HepG2 (cell line): ENCODE results near the gene CSNK1G1. TPM values are rescaled to one million over a fixed set of nuclear protein-coding genes. Genes with fewer than 3 reads are reported as not detected.

Experiments used
- CEBPB ChIP-seq: IDR thresholded peaks from 2 replicates; pipeline ENCODE4 v1.6.1; 2011; ENCODE audit warnings: low read depth, low read length, improper control_type of control experiment, borderline replicate concordance
- ELF3 ChIP-seq: IDR thresholded peaks from 2 replicates; pipeline ENCODE4 v1.6.1; 2016; ENCODE audit warnings: missing genetic modification reagents, missing compliant biosample characterization
- FIP1L1 ChIP-seq: fragments of 200-400 bp; formaldehyde crosslinking; IDR thresholded peaks from 2 replicates; pipeline ENCODE4 v1.6.1; 2018; ENCODE audit warnings: low read depth, mild to moderate bottlenecking, low read length, moderate library complexity, borderline replicate concordance; ENCODE audit not compliant: insufficient read depth
- FOXA1 ChIP-seq, 2 experiments: fragments of 450-650 bp in 1 of 2; sonication (generic) in 1 of 2; formaldehyde crosslinking in 1 of 2; IDR thresholded peaks; 2 replicates each; pipeline versions ENCODE4 v1.4.0 to v1.6.1; 2016 to 2020; ENCODE audit warnings: missing genetic modification reagents in 1 of 2
- GABPB1 ChIP-seq: IDR thresholded peaks from 2 replicates; pipeline ENCODE4 v1.6.1; 2016; ENCODE audit warnings: mild to moderate bottlenecking, missing genetic modification reagents, moderate library complexity, missing compliant biosample characterization
- GATAD1 ChIP-seq: IDR thresholded peaks from 2 replicates; pipeline ENCODE4 v1.6.1; 2016; ENCODE audit warnings: missing genetic modification reagents, missing compliant biosample characterization
- JUNB ChIP-seq: sonication (generic); formaldehyde crosslinking; IDR thresholded peaks from 2 replicates; pipeline ENCODE4 v1.8.0; 2022; ENCODE audit warnings: missing genetic modification reagents, mild to moderate bottlenecking, borderline replicate concordance
- KMT2A ChIP-seq: sonication (generic); formaldehyde crosslinking; IDR thresholded peaks from 2 replicates; pipeline ENCODE4 v1.4.0; 2020; ENCODE audit warnings: missing genetic modification reagents
- MAFK ChIP-seq, 2 experiments: IDR thresholded peaks in 1 of 2; conservative IDR thresholded peaks in 1 of 2; 2 replicates each; pipeline ENCODE4 v1.6.1; 2011; ENCODE audit warnings: improper control_type of control experiment in 2 of 2, low read length in 2 of 2
- RBFOX2 ChIP-seq: fragments of 200-400 bp; formaldehyde crosslinking; IDR thresholded peaks from 2 replicates; pipeline ENCODE4 v1.6.1; 2017; ENCODE audit warnings: low read depth, mild to moderate bottlenecking, low read length
- RERE ChIP-seq: IDR thresholded peaks from 2 replicates; pipeline ENCODE4 v1.6.1; 2016; ENCODE audit warnings: low read depth, missing genetic modification reagents, missing compliant biosample characterization
- RORA ChIP-seq: sonication (generic); formaldehyde crosslinking; IDR thresholded peaks from 2 replicates; pipeline ENCODE4 v1.5.0; 2020; ENCODE audit warnings: mild to moderate bottlenecking, missing genetic modification reagents, moderate library complexity
- SMARCC2 ChIP-seq: fragments of 450-650 bp; IDR thresholded peaks from 2 replicates; pipeline ENCODE4 v1.6.1; 2017; ENCODE audit warnings: antibody characterized with exemption, mild to moderate bottlenecking
- ZFP1 ChIP-seq: IDR thresholded peaks from 2 replicates; pipeline ENCODE4 v1.6.1; 2016
- ZKSCAN8 ChIP-seq: IDR thresholded peaks from 2 replicates; pipeline ENCODE4 v1.6.1; 2016; ENCODE audit warnings: borderline replicate concordance, missing genetic modification reagents, missing compliant biosample characterization
- ZNF18 ChIP-seq: sonication (generic); formaldehyde crosslinking; IDR thresholded peaks from 2 replicates; pipeline ENCODE4 v1.8.0; 2022; ENCODE audit warnings: mild to moderate bottlenecking, missing genetic modification reagents; ENCODE audit not compliant: insufficient replicate concordance
- ZNF251 ChIP-seq: sonication (generic); formaldehyde crosslinking; IDR thresholded peaks from 2 replicates; pipeline ENCODE4 v1.9.0; 2021; ENCODE audit warnings: mild to moderate bottlenecking, missing genetic modification reagents
- ZNF776 ChIP-seq: sonication (generic); formaldehyde crosslinking; IDR thresholded peaks from 2 replicates; pipeline ENCODE4 v1.4.0; 2020; ENCODE audit warnings: mild to moderate bottlenecking, missing genetic modification reagents
- polyA plus RNA-seq, 8 experiments: library from polyadenylated mRNA; depleted of rRNA in 3 of 8; stranded (reverse) in 7 of 8; unstranded in 1 of 8; fragments of >200 nt; fragmentation: Illumina TruSeq in 4 of 8; extraction: Trizol in 4 of 8; gene quantifications; 2 replicates each; pipeline versions ENCODE4 v1.2.1 to v1.2.3, GENCODE V29; 2011 to 2016; ENCODE audit warnings: low read depth in 4 of 8, missing spikeins in 1 of 8, mixed read lengths in 1 of 8; ENCODE audit not compliant: insufficient read depth in 1 of 8
- total RNA-seq, 5 experiments: library from RNA; depleted of rRNA; stranded (reverse); fragments of >200 nt; fragmentation: Illumina TruSeq; extraction: Trizol; gene quantifications; 2 replicates each; pipeline ENCODE4 v1.2.3, GENCODE V29; 2016; ENCODE audit warnings: low read depth in 1 of 5
- TF ChIP-seq, protein P1 (sequence below): sonication (generic); formaldehyde crosslinking; IDR thresholded peaks from 2 replicates; pipeline ENCODE4 v1.4.0; 2020; ENCODE audit warnings: missing genetic modification reagents, borderline replicate concordance

The CSNK1G1 gene
- total and polyA plus RNA-seq, 2 of the 13 experiments (the other 11 are each of a cell fraction or from before 2014, with no cell fraction given) = 8.5 to 12.6 TPM

DNA sequence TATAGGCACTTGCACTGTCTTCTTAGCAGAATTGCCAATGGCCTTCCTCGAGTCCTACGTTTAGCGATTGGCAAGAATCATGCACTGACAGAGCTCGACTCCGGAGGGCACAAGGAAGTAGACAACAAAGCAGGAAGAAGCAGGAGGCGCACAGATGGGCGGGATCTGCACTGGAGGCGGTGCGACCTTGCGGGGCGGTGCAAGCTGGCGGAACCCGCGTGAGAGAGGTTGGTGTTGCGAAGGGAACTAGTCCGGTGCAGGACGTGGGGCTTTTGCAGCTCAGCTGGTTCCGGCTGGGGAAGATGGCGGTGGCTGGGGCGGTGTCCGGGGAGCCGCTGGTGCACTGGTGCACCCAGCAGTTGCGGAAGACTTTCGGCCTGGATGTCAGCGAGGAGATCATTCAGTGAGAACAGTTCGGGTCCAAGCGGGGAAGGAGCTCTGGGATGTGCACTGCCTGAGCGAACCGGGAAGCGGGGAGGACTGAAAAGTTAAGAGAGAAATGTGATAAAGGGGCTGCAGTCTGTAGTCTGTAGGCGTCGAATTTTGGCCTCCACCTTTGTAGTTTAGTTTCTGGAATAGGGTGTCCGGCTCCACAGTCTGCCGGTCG lies 31.7 kb upstream of the CSNK1G1 start, which contains the start of gene TRIP4 (continued):
- TF ChIP-seq ZNF18 (CRISPR knock-in tag) (peak; percentile 89), ZNF251 (CRISPR knock-in tag) (peak; percentile 75; the same call in 1 of the 2 replicates), ZFP1 (CRISPR knock-in tag) (peak; percentile 96), KMT2A (peak; percentile 99), FIP1L1 (no peak), GATAD1 (CRISPR knock-in tag) (peak; percentile 100), FOXA1 (IDR thresholded peaks at IDR 0.05) (no peak), FOXA1 (CRISPR knock-in tag; IDR thresholded peaks at IDR 0.05) (peak; percentile 81), RORA (CRISPR knock-in tag) (no peak), CEBPB (no peak), RERE (peak; percentile 74), SMARCC2 (no peak), ZNF776 (peak; percentile 90; the same call in 1 of the 2 replicates), ZKSCAN8 (CRISPR knock-in tag) (peak; percentile 86), RBFOX2 (peak; percentile 82), GABPB1 (CRISPR knock-in tag) (peak; percentile 100), JUNB (CRISPR knock-in tag) (peak; percentile 81), ELF3 (peak; percentile 100), MAFK (conservative IDR thresholded peaks at IDR 0.05 in 1 of 2, IDR thresholded peaks at IDR 0.05 in 1 of 2; ENCODE audit: low read length in 2 of 2) (peak in 1 of 2 experiments; percentile 59; a peak in 2 of 4 replicates)
- TF ChIP-seq, protein P1, sequence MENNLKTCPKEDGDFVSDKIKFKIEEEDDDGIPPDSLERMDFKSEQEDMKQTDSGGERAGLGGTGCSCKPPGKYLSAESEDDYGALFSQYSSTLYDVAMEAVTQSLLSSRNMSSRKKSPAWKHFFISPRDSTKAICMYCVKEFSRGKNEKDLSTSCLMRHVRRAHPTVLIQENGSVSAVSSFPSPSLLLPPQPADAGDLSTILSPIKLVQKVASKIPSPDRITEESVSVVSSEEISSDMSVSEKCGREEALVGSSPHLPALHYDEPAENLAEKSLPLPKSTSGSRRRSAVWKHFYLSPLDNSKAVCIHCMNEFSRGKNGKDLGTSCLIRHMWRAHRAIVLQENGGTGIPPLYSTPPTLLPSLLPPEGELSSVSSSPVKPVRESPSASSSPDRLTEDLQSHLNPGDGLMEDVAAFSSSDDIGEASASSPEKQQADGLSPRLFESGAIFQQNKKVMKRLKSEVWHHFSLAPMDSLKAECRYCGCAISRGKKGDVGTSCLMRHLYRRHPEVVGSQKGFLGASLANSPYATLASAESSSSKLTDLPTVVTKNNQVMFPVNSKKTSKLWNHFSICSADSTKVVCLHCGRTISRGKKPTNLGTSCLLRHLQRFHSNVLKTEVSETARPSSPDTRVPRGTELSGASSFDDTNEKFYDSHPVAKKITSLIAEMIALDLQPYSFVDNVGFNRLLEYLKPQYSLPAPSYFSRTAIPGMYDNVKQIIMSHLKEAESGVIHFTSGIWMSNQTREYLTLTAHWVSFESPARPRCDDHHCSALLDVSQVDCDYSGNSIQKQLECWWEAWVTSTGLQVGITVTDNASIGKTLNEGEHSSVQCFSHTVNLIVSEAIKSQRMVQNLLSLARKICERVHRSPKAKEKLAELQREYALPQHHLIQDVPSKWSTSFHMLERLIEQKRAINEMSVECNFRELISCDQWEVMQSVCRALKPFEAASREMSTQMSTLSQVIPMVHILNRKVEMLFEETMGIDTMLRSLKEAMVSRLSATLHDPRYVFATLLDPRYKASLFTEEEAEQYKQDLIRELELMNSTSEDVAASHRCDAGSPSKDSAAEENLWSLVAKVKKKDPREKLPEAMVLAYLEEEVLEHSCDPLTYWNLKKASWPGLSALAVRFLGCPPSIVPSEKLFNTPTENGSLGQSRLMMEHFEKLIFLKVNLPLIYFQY (CRISPR knock-in tag) = peak; percentile 83; the same call in 1 of the 2 replicates
